M059J (cell line): ENCODE results near the gene TGFBR1. TPM values are rescaled to one million over a fixed set of nuclear protein-coding genes. Genes with fewer than 3 reads are reported as not detected.
A peak's percentile ranks its signal among the peaks of the same experiment; 100 is the strongest.

Experiments
- DNase-seq: peaks from one replicate; pipeline ENCODE4 v3.0.0-alpha.2; 2012; ENCODE audit warnings: low read depth
- total RNA-seq: library from RNA; depleted of rRNA; stranded (reverse); fragments of >200 nt; shearing (Covaris generic); gene quantifications from 2 replicates; pipeline ENCODE4 v1.2.3, GENCODE V29; 2014; rRNA removed

The TGFBR1 gene
- 28.9 and 48.1 TPM in 2 replicates for total RNA-seq

- DNase-seq = peak; percentile 92
These were observed at the start of gene TGFBR1 for GRCh38 chr9:99104459-99105151. TSS of gene TGFBR1 (plus strand) at chr9:99105113. CDS start at chr9:99105206, 93 bp downstream.

GRCh38 chr9:99055384-99055783, 49.5 kb upstream of the TGFBR1 start:
- peak; percentile 98 for DNase-seq

- no peak for DNase-seq
These were observed 48.7 kb upstream of the TGFBR1 start for GRCh38 chr9:99056186-99056585.

GRCh38 chr9:99056886-99057664, 47.8 kb upstream of the TGFBR1 start:
- peak; percentile 98 for DNase-seq

GRCh38 chr9:99057665-99058625, 47.0 kb upstream of the TGFBR1 start:
- peak; percentile 95 for DNase-seq

GRCh38 chr9:99058964-99059921, 45.7 kb upstream of the TGFBR1 start:
- DNase-seq = peak; percentile 64

GRCh38 chr9:99060621-99061020, 44.3 kb upstream of the TGFBR1 start:
- no peak for DNase-seq

- DNase-seq = no peak
These were observed 42.4 kb upstream of the TGFBR1 start for GRCh38 chr9:99062549-99062948.

- DNase-seq = no peak
These were observed 41.4 kb upstream of the TGFBR1 start for GRCh38 chr9:99063522-99063921.

- DNase-seq = no peak
These were observed 38.3 kb upstream of the TGFBR1 start for GRCh38 chr9:99066571-99066970.

- no peak for DNase-seq
These were observed 35.8 kb upstream of the TGFBR1 start for GRCh38 chr9:99069075-99069474.

- no peak for DNase-seq
These were observed 35.4 kb upstream of the TGFBR1 start for GRCh38 chr9:99069546-99069945.

- no peak for DNase-seq
These were observed 34.2 kb upstream of the TGFBR1 start for GRCh38 chr9:99070681-99071080.

GRCh38 chr9:99071313-99072039, 33.4 kb upstream of the TGFBR1 start:
- DNase-seq = peak; percentile 64

GRCh38 chr9:99072040-99072394, 32.9 kb upstream of the TGFBR1 start:
- DNase-seq = peak; percentile 79

- DNase-seq = no peak
These were observed 31.6 kb upstream of the TGFBR1 start for GRCh38 chr9:99073347-99073746.

GRCh38 chr9:99073985-99074901, 30.7 kb upstream of the TGFBR1 start:
- no peak for DNase-seq

- no peak for DNase-seq
These were observed 30.0 kb upstream of the TGFBR1 start for GRCh38 chr9:99074902-99075245.

- DNase-seq = peak; percentile 93
These were observed 29.5 kb upstream of the TGFBR1 start for GRCh38 chr9:99075246-99075912.
